GM12892 (cell line): ENCODE data around the gene B3GALT6.

Experiments
- POLR2A ChIP-seq: IDR thresholded peaks from 2 replicates; pipeline ENCODE4 v1.6.1; 2011; ENCODE audit warnings: low read depth, low read length, control low read depth
- POLR2AphosphoS5 ChIP-seq: IDR thresholded peaks from 2 replicates; pipeline ENCODE4 v1.6.1; 2011; ENCODE audit warnings: low read depth, low read length, control low read depth

GRCh38 chr1:1230656-1231399, 1.2 kb upstream of the B3GALT6 start:
- TF ChIP-seq POLR2A (no peak), POLR2AphosphoS5 (no peak)
